ENCODE results near the gene TTC21B.

TTC21B gene

GRCh38 chr2:165835363-165835762, 118.2 kb downstream of the TTC21B start:
- no peak for DNase-seq (ENCODE audit: low read depth)

- DNase-seq (ENCODE audit: low read depth): peak; percentile 41
Observed at GRCh38 chr2:165833156-165833555, 120.4 kb downstream of the TTC21B start.

- DNase-seq (ENCODE audit: low read depth): no peak
Observed at GRCh38 chr2:165827921-165828276, 125.7 kb downstream of the TTC21B start.

- no peak for DNase-seq (ENCODE audit: low read depth)
Observed at GRCh38 chr2:165827016-165827920, 126.3 kb downstream of the TTC21B start.

- DNase-seq (ENCODE audit: low read depth): no peak
Observed at GRCh38 chr2:165825041-165825440, 128.5 kb downstream of the TTC21B start.

Measured in HS-5 (cell line).